Measurements from ENCODE around the gene ICOS.

ICOS gene

DNA sequence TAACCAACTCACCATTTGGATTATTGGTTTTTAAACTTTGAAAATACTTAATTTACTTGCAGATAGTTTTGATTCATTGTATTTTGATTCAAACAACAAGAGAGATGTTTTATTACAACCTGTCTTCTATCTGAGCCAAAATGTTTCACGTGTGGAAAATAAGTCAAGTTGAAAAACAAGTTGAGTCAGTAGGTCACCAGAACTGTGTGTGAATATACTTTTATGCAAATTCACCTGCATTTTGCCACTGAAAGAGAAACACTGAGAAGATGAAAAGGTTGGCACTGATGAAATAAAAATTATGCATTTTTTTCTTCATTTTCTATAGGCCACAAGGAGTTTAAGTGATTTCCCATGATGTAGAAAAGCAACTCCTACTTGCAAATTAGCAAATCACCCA lies 68.3 kb downstream of the ICOS start:
- Mint-ChIP-seq H3K36me3 (peaks cover 10% of the 10 kb centered on the region), H3K4me1 (peaks cover 94% of the 10 kb centered on the region), H3K27me3 (no peaks in the 10 kb centered on the region), H3K27ac (peak overlapping the region; percentile 97), H3K4me3 (no peak overlapping the region), H3K9me3 (peaks cover 27% of the 10 kb centered on the region)

DNA sequence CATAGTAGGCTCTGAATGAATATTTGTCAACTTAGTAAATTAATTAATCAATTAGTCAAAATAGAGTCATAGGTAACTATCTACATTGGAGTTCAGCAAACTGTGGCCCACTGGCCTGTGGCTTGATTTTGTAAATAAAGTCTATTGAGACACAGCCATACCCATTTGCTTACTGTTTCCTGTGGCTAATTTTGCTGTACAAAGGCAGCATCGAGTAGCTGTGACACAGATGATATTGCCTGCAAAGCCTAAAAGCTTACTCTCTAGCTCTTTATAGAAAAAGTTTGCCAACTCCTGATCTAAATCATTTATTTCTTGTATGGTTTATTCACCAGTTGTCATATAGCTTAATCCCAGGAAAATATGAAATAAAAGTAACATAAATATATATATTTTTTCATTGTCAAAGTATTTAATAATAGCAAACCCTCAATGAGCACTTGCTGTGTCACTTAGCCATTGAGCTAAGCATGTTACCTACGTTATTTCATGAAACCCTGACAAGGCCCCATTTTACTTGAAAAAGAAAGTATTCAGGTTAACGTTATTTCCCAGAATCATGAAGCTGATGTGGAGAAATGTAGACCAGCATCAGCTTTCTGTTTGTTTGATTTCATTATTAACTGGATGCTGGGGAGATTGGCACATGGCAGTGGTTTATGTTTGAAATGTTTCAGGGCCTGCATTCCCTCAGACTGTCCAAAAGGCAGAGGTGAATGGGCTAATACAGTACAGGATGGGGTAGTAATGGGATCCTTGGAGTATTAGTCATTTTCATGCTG lies 69.6 kb downstream of the ICOS start:
- Mint-ChIP-seq H3K9me3 (peaks cover 27% of the 10 kb centered on the region), H3K4me3 (peak overlapping the region; percentile 63), H3K27ac (peak overlapping the region; percentile 99), H3K27me3 (no peaks in the 10 kb centered on the region), H3K36me3 (peaks cover 10% of the 10 kb centered on the region), H3K4me1 (peaks cover 94% of the 10 kb centered on the region)

DNA sequence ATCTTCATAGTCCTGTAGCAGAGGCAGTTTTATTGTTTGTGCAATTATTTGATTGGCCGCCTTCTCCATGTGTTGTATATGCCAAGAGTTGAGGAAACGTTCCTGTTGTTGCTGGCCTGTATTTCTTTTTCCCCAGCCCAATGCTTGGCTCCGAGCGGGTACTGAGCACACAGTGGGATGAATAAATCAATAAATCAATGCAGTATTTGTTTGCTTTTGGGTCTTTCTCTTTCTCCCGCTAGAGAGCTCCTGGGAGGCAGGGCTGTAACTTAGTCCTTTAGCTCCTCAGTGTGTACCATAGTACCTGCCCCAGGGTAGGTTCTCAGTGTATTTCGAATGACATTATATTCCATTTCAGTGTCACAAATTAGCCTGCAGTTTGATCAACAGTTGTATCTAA lies 71.8 kb downstream of the ICOS start:
- peaks cover 7% of the 10 kb centered on the region for H3K36me3 Mint-ChIP-seq
- no peaks in the 10 kb centered on the region for H3K27me3 Mint-ChIP-seq
- H3K27ac Mint-ChIP-seq: peak overlapping the region; percentile 78
- peaks cover 80% of the 10 kb centered on the region for H3K4me1 Mint-ChIP-seq
- no peak overlapping the region for H3K4me3 Mint-ChIP-seq
- peaks cover 10% of the 10 kb centered on the region for H3K9me3 Mint-ChIP-seq

DNA sequence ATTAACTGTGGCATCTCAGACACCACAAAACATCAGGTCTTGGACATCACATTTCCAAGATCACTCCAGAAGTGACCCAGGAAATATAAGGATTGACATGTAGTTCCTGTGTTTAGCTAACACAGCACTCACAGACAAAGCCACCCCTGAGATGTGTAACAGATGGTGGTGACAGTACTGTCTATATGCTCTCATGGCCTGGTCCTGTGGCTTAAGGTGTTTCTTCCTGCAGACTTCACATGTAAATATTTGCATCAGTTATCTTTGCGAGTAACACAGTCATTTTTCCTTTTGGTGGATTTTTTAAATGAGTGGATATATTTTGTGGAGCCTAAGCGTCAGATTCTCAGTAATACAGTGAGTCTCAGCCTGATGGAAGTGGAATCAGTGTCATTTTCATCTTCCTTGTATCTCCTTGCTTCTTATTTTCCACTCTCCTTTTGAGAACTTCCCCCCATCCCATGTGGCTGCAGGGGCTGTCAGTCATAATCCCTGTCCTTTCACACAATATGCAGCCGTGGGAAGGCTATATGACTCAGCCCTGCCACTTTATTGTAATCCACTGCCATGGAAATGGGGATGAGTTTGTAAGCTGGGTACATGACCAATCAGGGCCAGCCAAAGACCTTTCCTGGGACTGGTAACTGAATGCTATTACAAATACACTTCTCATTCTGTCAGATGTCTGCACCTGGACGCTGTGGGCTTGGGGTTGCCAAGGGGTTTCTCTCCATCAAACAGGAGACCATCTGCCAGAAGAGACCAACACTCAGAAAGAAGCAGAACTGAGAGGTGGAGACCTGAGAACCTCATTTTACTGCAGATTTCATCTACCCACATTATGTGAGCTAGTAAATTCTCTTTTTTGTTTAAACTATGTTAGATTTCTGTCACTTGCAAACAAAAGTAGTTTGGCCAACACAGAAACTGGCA lies 74.3 kb downstream of the ICOS start:
- H3K36me3 Mint-ChIP-seq: peaks cover 5% of the 10 kb centered on the region
- H3K27ac Mint-ChIP-seq: no peak overlapping the region

More for the DNA sequence above, 74.3 kb downstream of the ICOS start:
- H3K9me3 Mint-ChIP-seq: peaks cover 13% of the 10 kb centered on the region
- H3K27me3 Mint-ChIP-seq: no peaks in the 10 kb centered on the region
- no peak overlapping the region for H3K4me3 Mint-ChIP-seq
- H3K4me1 Mint-ChIP-seq: peaks cover 65% of the 10 kb centered on the region
